GM18907 (cell line): Measurements from ENCODE around the gene METTL24.

Source experiments
- ATAC-seq: cut with Tn5 transposase; IDR thresholded peaks from one replicate; pipeline ENCODE4 v1.9.1; 2021; ENCODE audit warnings: mild to moderate bottlenecking, moderate library complexity; ENCODE audit not compliant: unreplicated experiment

METTL24 gene

GRCh38 chr6:110211753-110212152 is 146.4 kb downstream of the METTL24 start:
- no peak for ATAC-seq

GRCh38 chr6:110207652-110208051 is 150.5 kb downstream of the METTL24 start:
- no peak for ATAC-seq

- no peak for ATAC-seq
Observed at GRCh38 chr6:110201151-110201884, 156.8 kb downstream of the METTL24 start.

GRCh38 chr6:110198561-110198960 is 159.6 kb downstream of the METTL24 start:
- ATAC-seq = no peak

GRCh38 chr6:110196874-110197273 is 161.3 kb downstream of the METTL24 start:
- ATAC-seq = no peak

DNA sequence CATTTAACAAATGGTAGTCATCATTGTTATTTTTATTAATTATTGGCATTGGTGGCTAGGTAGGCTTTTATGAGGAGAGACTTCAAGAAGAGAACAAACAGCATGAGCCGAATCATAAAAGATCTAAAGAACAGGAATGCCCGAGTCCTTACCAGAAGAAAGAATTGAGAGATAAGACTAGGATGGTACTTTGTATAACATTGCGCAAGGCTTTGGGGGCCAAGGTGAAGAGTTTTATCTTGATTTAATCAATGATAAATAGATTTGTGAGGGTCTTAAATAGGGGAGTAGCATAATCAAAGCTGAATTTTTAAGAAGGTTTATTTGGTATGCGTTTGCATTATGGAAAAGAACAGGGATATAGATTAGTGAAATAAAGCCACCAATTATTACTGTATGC is 162.5 kb downstream of the METTL24 start:
- no peak for ATAC-seq
